Measurements from ENCODE around the gene ARNT2.

ARNT2 gene

DNA sequence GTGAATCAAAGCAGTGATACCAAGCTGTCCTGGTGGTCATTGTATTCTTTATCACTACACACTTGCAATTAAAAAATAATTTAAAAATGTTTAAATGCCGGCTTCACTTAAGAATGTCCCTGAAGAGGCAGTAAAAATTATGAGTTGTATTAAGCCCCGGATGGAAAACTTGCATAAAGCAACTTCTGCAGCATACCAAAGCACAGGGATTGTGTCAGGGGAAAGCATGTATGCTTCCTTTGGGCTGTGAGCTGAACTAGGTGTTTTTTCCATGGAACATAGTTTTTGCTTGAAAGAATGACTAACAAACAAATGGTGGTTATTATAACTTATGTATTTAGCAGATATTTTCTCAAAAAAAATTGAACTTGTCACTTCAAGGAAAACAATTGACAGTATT, 143.1 kb downstream of the ARNT2 start:
- Histone ChIP-seq H3K9ac (ENCODE audit: insufficient read length, low read depth) (no peak overlapping the region), H3K27me3 (ENCODE audit: insufficient read depth, insufficient read length) (no peaks in the 10 kb centered on the region), H3K4me1 (ENCODE audit: insufficient read depth, insufficient read length) (no peaks in the 10 kb centered on the region), H3K4me3 (ENCODE audit: insufficient read length, low read depth) (no peak overlapping the region), H3K36me3 (ENCODE audit: insufficient read depth, insufficient read length, low read length) (no peaks in the 10 kb centered on the region), H3K9me3 (ENCODE audit: insufficient read depth, low read length) (no peaks in the 10 kb centered on the region)
- no peak for DNase-seq (ENCODE audit: low read depth, low spot score)
- no peak for TF ChIP-seq ZNF274 (IDR thresholded peaks at IDR 0.05; ENCODE audit: low read depth, low read length)
- TF ChIP-seq YY1 (IDR thresholded peaks at IDR 0.05; ENCODE audit: insufficient read depth, insufficient read length): no peak
- TF ChIP-seq SUZ12 (IDR thresholded peaks at IDR 0.05; ENCODE audit: extremely low read depth, insufficient read depth, insufficient read length): no peak

DNA sequence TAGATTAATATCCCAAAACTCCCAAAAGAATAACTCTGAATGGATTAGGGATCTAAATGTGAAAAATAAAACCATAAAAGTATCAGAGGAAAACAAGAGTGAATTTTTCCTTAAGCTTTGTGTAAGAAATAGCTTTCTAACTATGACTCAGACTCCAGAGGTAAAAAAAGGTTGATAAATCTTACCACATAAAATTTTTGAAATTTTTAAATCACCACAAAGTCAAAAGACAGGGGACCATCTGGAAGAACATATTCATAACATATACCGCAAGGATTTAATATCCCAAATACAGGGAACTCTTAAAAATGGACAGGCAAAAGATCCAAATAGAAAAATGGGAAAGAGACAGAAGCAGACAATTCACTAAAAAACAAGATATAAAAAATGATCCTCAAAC, 145.0 kb downstream of the ARNT2 start:
- Histone ChIP-seq H3K4me3 (ENCODE audit: insufficient read length, low read depth) (no peak overlapping the region), H3K27me3 (ENCODE audit: insufficient read depth, insufficient read length) (no peaks in the 10 kb centered on the region)

DNA sequence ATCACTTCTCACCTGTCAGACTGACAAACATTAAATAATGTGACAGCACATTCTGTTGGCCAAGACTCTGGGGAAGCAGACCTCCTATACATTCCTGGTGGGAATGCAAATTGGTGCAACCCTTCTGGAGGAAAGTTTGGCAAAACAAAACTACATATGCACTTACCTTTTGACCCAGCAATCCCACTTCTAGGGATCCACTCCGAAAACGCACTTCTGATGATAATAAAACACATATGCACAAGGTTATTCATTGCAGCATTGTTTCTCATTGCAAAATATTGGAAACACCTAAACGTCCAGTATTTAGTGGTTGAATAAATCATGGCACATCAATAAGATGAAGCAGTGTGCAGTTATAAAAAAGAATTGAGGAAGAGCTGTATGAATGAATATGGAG, 145.5 kb downstream of the ARNT2 start:
- Histone ChIP-seq H3K4me1 (ENCODE audit: insufficient read depth, insufficient read length) (no peaks in the 10 kb centered on the region), H3K9ac (ENCODE audit: insufficient read length, low read depth) (no peak overlapping the region), H3K27me3 (ENCODE audit: insufficient read depth, insufficient read length) (no peaks in the 10 kb centered on the region), H3K36me3 (ENCODE audit: insufficient read depth, insufficient read length, low read length) (no peaks in the 10 kb centered on the region), H3K9me3 (ENCODE audit: insufficient read depth, low read length) (no peaks in the 10 kb centered on the region), H3K4me3 (ENCODE audit: insufficient read length, low read depth) (no peak overlapping the region)
- DNase-seq (ENCODE audit: low read depth, low spot score): no peak
- TF ChIP-seq ZNF274 (IDR thresholded peaks at IDR 0.05; ENCODE audit: low read depth, low read length): no peak
- TF ChIP-seq YY1 (IDR thresholded peaks at IDR 0.05; ENCODE audit: insufficient read depth, insufficient read length): no peak
- TF ChIP-seq SUZ12 (IDR thresholded peaks at IDR 0.05; ENCODE audit: extremely low read depth, insufficient read depth, insufficient read length): no peak

More for the DNA sequence above, 145.0 kb downstream of the ARNT2 start:
- no peaks in the 10 kb centered on the region for H3K36me3 ChIP-seq (ENCODE audit: insufficient read depth, insufficient read length, low read length)
- DNase-seq (ENCODE audit: low read depth, low spot score): no peak
- no peak for TF ChIP-seq SUZ12 (IDR thresholded peaks at IDR 0.05; ENCODE audit: extremely low read depth, insufficient read depth, insufficient read length)
- TF ChIP-seq YY1 (IDR thresholded peaks at IDR 0.05; ENCODE audit: insufficient read depth, insufficient read length): no peak
- no peak for TF ChIP-seq ZNF274 (IDR thresholded peaks at IDR 0.05; ENCODE audit: low read depth, low read length)
- no peaks in the 10 kb centered on the region for H3K4me1 ChIP-seq (ENCODE audit: insufficient read depth, insufficient read length)
- no peak overlapping the region for H3K9ac ChIP-seq (ENCODE audit: insufficient read length, low read depth)
- H3K9me3 ChIP-seq (ENCODE audit: insufficient read depth, low read length): no peaks in the 10 kb centered on the region

DNA sequence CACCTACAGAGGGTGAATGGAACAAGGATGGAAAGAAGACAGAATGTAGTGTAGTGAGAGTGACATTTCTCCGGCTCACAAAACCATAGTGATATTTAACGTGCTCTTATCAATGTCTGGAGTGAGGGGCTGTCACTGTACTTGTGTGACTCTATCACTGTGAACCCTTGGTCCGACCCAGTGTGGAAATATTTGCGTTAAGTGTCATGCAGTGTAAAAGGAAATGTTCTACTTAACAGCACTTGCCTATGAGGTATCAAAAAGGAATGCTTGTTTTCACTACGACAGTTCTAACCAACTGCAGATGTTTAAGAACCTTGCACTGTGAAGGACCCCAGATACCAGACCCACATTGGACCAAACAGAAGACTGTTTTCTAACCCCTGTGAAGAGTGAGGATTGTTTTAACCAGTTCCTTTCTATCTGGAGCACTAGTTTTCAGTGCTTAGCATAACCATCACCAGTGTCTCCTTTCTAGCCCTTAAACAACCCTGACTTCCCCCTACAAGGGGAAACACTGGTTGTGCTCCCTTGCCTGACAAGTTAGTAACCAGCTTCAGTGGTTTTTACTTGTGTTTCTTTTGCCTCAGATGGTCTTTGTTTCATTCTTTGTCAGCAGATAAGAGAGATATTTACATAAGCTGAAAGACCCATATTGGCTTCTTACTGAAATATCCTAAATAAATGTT, 146.2 kb downstream of the ARNT2 start:
- no peaks in the 10 kb centered on the region for H3K27me3 ChIP-seq (ENCODE audit: insufficient read depth, insufficient read length)
- no peak for DNase-seq (ENCODE audit: low read depth, low spot score)
- no peak overlapping the region for H3K4me3 ChIP-seq (ENCODE audit: insufficient read length, low read depth)
- no peaks in the 10 kb centered on the region for H3K9me3 ChIP-seq (ENCODE audit: insufficient read depth, low read length)
- TF ChIP-seq SUZ12 (IDR thresholded peaks at IDR 0.05; ENCODE audit: extremely low read depth, insufficient read depth, insufficient read length): no peak
- no peak for TF ChIP-seq ZNF274 (IDR thresholded peaks at IDR 0.05; ENCODE audit: low read depth, low read length)
- TF ChIP-seq YY1 (IDR thresholded peaks at IDR 0.05; ENCODE audit: insufficient read depth, insufficient read length): no peak
- H3K36me3 ChIP-seq (ENCODE audit: insufficient read depth, insufficient read length, low read length): no peaks in the 10 kb centered on the region
- H3K9ac ChIP-seq (ENCODE audit: insufficient read length, low read depth): no peak overlapping the region
- H3K4me1 ChIP-seq (ENCODE audit: insufficient read depth, insufficient read length): no peaks in the 10 kb centered on the region

DNA sequence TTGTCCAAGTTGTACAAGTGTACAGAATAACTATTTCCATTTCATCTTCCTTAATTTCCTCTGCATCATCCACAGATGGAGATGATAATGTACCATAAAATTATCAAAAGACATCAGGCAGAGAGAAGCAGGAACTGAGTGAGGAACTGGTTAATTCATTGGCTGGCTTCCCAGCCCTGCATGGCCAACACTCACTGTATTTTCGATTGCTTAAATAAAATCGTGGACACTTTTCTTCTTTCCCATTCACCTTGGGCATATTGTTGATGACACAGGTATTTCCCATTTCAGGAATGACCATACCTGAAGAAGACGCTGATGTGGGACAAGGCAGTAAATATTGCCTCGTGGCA, 146.7 kb downstream of the ARNT2 start:
- no peaks in the 10 kb centered on the region for H3K27me3 ChIP-seq (ENCODE audit: insufficient read depth, insufficient read length)
- H3K4me1 ChIP-seq (ENCODE audit: insufficient read depth, insufficient read length): no peaks in the 10 kb centered on the region
- no peak for DNase-seq (ENCODE audit: low read depth, low spot score)
- no peaks in the 10 kb centered on the region for H3K36me3 ChIP-seq (ENCODE audit: insufficient read depth, insufficient read length, low read length)
- no peak overlapping the region for H3K4me3 ChIP-seq (ENCODE audit: insufficient read length, low read depth)
- H3K9me3 ChIP-seq (ENCODE audit: insufficient read depth, low read length): no peaks in the 10 kb centered on the region
- TF ChIP-seq YY1 (IDR thresholded peaks at IDR 0.05; ENCODE audit: insufficient read depth, insufficient read length) (no peak), ZNF274 (IDR thresholded peaks at IDR 0.05; ENCODE audit: low read depth, low read length) (no peak), SUZ12 (IDR thresholded peaks at IDR 0.05; ENCODE audit: extremely low read depth, insufficient read depth, insufficient read length) (no peak)
- H3K9ac ChIP-seq (ENCODE audit: insufficient read length, low read depth): no peak overlapping the region

DNA sequence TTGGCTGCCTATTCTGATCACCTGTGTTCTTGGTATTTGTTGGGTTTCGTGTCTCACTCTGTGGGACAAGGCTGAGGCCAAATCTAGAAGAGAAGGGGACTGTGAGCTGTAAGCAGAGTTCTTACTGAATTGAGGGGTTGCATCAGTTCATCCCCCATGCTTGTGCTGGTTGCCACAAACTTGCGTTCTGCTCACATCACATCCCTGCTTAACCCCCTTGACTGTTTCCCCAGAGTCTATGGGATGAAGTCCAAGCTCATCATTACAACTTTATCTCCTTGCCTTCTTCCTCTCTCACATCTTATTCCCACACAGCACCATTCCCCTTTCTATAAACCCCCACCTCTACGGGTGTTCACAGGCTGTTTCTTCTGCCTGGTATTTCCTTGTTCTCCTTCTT, 147.2 kb downstream of the ARNT2 start:
- Histone ChIP-seq H3K9me3 (ENCODE audit: insufficient read depth, low read length) (no peaks in the 10 kb centered on the region), H3K36me3 (ENCODE audit: insufficient read depth, insufficient read length, low read length) (no peaks in the 10 kb centered on the region), H3K9ac (ENCODE audit: insufficient read length, low read depth) (no peak overlapping the region), H3K4me1 (ENCODE audit: insufficient read depth, insufficient read length) (no peaks in the 10 kb centered on the region), H3K4me3 (ENCODE audit: insufficient read length, low read depth) (no peak overlapping the region), H3K27me3 (ENCODE audit: insufficient read depth, insufficient read length) (no peaks in the 10 kb centered on the region)
- TF ChIP-seq SUZ12 (IDR thresholded peaks at IDR 0.05; ENCODE audit: extremely low read depth, insufficient read depth, insufficient read length) (no peak), ZNF274 (IDR thresholded peaks at IDR 0.05; ENCODE audit: low read depth, low read length) (no peak), YY1 (IDR thresholded peaks at IDR 0.05; ENCODE audit: insufficient read depth, insufficient read length) (no peak)
- DNase-seq (ENCODE audit: low read depth, low spot score): no peak

DNA sequence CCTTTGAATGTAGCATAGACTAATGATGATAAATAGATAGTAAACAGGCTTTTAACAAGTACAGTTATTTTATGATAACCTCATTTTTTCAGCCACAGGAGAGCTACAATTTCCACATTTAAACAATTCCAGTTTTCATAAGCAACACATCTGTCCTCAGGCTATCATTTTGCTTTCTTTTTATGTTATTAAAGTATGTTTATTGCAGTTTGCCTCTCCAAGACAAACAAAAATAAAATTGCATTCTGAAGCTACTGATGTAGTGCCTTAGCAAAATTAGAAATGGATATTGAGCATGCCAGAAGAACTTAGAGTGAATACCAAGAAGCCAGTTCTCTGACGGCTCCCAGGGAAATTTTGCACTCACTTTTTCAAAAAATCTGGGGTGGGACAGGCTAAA, 150.4 kb downstream of the ARNT2 start:
- Histone ChIP-seq H3K36me3 (ENCODE audit: insufficient read depth, insufficient read length, low read length) (no peaks in the 10 kb centered on the region), H3K4me3 (ENCODE audit: insufficient read length, low read depth) (no peak overlapping the region), H3K4me1 (ENCODE audit: insufficient read depth, insufficient read length) (no peaks in the 10 kb centered on the region), H3K27me3 (ENCODE audit: insufficient read depth, insufficient read length) (no peaks in the 10 kb centered on the region), H3K9me3 (ENCODE audit: insufficient read depth, low read length) (no peaks in the 10 kb centered on the region), H3K9ac (ENCODE audit: insufficient read length, low read depth) (no peak overlapping the region)
- DNase-seq (ENCODE audit: low read depth, low spot score): no peak
- TF ChIP-seq ZNF274 (IDR thresholded peaks at IDR 0.05; ENCODE audit: low read depth, low read length): no peak
- no peak for TF ChIP-seq SUZ12 (IDR thresholded peaks at IDR 0.05; ENCODE audit: extremely low read depth, insufficient read depth, insufficient read length)
- no peak for TF ChIP-seq YY1 (IDR thresholded peaks at IDR 0.05; ENCODE audit: insufficient read depth, insufficient read length)

Measured in NT2/D1 (cell line).